ENCODE measurements around the gene LMF2.
A peak's percentile ranks its signal among the peaks of the same experiment; 100 is the strongest.
"Not testable (repeated sequence)": the region's sequence is repeated elsewhere in the genome, so short reads cannot be mapped to it uniquely, and the experiment has no call there.

Gene LMF2, protein sequence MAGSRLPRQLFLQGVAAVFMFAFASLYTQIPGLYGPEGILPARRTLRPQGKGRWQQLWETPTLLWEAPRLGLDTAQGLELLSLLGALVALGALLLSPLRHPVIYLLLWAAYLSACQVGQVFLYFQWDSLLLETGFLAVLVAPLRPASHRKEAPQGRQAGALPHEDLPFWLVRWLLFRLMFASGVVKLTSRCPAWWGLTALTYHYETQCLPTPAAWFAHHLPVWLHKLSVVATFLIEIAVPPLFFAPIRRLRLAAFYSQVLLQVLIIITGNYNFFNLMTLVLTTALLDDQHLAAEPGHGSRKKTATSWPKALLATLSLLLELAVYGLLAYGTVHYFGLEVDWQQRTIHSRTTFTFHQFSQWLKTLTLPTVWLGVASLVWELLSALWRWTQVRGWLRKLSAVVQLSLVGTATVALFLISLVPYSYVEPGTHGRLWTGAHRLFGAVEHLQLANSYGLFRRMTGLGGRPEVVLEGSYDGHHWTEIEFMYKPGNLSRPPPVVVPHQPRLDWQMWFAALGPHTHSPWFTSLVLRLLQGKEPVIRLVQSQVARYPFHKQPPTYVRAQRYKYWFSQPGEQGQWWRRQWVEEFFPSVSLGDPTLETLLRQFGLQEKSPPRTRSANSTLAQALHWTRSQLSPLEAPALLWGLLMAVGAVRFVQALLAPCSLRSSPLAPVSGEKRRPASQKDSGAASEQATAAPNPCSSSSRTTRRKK

DNA sequence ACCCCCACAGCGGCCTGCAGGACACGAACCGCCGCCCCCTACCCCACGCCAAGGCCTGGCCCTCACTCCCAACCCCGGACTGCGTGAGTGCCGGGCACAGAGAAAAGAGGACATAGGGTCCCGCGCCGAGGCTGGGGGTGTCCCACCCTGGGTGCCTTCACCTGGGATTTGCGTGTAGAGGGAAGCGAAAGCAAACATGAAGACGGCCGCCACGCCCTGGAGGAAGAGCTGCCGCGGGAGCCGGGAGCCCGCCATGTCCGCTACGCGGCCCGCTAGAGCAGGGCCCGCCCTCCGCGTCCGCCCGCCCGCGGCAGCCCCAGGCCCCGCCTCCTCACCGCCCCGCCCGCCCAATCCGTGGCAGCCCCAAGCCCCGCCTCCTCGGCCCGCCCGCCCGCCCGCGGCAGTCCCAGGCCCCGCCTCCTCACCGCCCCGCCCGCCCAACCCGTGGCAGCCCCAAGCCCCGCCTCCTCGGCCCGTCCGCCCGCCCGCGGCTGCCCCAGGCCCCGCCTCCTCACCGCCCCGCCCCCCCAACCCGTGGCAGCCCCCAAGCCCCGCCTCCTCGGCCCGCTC lies at the start of gene LMF2:
LMF2 (minus strand) TSS at position 282 of the 570 bp plus-strand sequence; CDS start at position 255, 27 bp downstream.
- DNase-seq = no peak

DNA sequence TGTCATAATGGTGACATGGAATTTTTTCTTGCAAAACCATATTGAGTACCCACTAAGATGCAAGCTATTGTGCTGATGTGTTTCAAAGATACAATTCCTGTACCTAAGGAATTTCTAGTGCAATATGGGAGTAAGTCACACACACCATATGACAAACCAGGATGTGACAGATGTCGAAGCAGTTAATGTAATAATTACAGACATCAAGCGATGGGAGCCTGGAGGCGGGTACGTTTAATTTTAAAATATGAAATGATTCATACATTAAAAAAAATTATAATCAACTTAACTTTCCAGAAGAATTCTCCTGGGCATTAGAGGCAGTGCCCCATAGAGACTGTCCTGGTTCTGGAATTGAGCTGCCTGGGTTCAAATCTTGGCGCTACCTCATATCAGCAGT lies 49.2 kb upstream of the LMF2 start:
- DNase-seq = no peak

DNA sequence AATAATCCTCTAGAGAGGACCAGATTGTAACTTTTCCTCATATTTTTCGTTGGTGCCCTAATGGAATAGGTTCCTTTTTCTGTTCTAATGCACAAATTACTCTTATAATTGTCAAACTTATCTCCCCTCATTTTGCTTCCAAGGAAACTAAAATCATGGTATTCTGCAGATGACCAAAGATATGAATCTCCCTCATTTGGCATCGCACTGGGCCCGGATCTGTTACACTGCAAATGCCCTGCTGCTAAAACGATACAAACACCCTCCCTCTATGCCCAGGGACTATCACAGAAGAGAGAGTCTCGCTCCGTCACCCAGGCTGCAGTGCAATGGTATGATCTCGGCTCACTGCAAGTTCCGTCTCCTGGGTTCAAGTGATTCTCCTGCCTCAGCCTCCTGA lies 45.8 kb upstream of the LMF2 start:
- DNase-seq = no peak

DNA sequence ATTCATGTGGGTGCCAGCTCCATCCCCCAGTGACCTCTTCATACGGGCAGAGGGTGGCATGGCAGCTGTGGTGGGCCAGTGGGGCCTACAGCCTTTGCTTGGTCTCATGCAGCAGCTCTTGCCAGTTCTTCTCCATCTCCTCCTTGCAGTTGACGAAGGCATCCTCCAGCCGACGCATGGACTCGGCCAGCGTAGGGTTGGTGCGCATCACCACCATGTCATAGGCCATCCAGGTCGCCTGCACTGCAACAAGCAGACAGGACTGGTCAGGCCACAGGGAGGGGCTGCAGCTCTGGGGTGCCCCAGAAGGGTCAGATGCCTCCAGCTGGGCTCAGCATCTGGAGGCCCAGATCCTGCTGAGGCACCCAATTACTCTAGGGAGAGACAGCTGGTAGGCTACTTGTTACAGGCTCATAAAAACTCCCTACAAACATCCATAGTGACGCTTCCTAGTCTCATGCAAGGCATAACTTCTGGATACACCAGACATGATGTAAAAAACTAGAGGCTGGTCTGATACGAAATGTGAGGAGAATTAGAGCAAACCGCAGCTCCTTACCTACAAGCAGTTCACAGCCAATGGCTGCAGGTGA lies 43.8 kb upstream of the LMF2 start:
- no peak for DNase-seq

DNA sequence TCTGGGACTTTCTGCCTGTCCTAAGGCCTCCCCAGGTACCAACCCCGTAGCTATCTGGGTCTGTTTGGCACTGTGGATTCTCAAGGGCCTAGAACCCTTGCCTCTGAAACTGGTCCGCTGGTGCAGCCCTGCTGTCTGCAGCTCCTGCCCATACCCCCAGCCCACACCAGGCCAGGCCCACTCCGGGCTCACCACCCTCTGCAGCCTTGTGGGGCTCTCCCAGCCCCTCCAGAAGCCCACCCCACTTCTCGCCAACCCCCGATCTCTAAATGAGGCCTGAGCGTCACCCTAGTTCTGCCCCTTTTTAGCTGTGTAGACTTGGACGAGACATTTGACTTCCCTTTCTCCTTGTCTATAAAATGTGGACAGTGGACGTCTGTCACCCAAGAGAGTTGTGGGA lies 42.9 kb upstream of the LMF2 start:
- DNase-seq = no peak

DNA sequence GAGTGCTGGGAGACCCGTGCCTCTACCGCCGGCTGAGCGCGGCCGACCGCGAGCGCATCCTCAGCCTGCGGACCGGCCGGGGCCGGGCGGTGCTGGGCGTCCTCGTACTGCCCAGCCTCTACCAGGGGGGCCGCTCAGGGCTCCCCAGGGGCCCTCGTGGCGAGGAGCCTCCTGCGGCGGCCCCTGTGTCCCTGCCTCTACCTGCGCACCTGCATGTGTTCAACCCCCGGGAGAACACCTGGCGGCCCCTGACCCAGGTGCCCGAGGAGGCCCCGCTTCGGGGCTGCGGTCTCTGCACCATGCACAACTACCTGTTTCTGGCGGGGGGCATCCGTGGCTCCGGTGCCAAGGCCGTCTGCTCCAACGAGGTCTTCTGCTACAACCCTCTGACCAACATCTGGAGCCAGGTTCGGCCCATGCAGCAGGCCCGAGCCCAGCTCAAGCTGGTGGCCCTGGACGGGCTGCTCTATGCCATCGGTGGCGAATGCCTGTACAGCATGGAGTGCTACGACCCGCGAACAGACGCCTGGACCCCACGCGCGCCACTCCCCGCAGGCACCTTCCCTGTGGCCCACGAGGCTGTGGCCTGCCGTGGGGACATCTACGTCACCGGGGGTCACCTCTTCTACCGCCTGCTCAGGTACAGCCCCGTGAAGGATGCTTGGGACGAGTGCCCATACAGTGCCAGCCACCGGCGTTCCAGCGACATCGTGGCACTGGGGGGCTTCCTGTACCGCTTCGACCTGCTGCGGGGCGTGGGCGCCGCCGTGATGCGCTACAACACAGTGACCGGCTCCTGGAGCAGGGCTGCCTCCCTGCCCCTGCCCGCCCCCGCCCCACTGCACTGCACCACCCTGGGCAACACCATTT lies 41.7 kb upstream of the LMF2 start:
- DNase-seq = no peak

DNA sequence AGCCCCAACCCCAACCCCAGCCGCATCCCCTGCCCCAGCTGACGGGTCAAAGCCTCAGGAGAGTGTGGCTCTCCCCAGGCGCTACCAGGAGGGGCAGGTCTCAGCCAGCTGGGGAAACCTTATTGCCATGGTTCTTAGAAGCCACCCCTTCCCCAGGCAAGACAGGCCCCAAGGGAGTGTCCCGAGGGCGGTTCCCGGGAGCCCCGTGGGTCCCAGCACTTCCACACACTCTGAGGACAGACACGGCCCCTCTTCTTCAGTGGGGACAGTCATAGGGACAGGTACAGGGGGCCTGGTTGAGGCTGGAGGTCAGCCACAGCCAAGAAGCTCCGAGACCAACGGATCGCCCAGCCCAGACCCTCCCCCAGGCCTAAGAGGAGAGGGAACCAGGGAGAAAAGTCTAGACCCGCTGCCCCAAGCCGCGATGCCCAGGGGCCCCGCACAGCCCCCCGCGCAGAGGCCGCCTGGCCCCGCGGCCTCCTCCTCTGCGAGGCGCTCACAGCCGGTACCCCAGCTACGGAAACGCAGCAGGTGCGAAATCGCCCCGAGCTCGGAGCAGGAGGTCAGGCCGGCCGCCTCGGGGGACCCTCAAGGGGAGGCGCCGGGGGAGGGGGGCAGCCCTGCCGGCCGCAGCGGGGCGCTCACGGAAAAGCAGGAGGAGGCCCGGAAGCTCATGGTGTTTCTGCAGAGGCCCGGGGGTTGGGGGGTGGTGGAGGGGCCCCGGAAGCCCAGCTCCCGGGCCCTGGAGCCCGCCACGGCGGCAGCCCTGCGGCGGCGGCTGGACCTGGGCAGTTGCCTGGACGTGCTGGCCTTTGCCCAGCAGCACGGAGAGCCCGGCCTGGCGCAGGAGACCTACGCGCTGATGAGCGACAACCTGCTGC lies 40.8 kb upstream of the LMF2 start:
- no peak for DNase-seq

DNA sequence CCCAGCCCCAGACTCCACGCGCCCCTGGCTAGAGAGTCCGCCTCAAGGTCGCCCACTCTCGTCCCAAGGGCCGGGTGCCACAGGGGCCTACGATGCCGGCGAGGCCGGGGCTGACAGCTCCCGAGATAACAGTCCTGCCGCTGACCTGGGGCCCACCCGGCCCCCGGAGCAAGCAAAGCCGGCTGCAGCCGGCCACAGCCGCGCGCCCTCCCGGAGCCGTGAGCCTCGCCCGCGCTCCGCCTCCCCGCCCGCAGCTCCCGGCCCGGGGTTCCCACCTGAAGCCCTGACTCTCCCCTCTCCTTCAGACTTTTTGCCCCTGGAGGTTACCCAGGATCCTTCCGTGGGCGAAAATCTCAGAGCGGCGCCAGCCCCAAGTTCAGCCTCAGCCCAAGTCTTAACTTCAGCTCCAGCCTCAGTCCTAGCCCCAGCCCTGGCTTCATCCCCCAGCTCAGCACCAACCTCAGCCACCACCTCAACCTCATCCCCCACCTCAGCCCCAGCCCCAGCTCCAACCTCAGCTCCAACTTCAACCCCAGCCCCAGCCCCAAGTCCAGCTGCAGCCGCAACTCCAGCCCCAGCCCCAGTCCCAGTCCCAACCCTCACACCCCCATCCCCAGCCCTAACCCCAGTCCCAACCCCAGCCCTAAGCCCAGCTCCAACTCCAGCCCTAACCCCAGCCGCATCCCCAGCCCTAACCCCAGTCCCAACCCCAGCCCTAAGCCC lies 39.9 kb upstream of the LMF2 start:
- DNase-seq = no peak

DNA sequence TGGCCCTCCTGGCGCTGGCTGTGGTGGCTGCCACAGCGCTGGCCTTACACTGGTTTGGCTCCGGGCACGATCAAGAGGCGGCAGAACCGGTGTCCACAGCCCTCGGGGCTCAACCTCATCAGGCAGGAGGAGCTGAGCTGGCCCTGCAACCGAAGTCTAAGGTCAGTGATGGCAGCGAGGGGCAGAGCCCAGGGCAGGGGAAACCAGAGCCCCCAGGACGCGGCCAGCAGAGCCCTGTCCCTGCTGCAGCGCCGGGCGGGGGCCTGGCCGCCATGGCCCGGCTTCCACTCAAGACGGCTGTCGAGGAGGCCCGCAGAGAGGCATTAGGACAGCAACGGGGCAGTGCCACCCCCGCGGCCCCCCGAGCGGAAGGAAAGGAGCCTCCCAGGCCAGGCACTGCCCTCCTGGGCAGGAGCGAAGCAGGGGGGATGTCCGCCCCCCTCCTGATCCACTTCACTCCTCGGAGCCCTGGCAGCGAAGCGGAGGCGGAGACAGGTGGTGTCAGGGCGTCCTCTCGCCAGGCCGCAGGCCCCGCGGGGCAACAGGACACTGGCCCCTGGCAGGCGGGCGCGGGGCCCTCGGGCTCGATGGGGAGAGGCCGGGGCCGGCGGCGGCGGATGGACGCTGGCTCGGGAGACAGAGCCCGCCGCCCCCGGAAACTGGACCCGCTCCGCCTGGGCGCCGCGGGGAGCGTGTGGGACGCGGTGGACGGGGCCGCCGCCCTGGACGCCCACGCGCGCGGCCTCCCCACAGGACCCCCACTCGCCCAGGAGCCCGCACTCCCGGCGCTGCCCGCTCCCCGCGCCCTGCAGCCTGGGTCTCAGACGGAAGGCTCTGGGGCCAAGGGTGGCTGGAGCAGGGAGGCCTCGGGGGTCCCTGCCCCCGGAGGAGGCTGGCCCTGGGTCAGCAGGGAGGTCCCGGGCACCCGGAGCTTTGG lies 39.1 kb upstream of the LMF2 start:
- no peak for DNase-seq

DNA sequence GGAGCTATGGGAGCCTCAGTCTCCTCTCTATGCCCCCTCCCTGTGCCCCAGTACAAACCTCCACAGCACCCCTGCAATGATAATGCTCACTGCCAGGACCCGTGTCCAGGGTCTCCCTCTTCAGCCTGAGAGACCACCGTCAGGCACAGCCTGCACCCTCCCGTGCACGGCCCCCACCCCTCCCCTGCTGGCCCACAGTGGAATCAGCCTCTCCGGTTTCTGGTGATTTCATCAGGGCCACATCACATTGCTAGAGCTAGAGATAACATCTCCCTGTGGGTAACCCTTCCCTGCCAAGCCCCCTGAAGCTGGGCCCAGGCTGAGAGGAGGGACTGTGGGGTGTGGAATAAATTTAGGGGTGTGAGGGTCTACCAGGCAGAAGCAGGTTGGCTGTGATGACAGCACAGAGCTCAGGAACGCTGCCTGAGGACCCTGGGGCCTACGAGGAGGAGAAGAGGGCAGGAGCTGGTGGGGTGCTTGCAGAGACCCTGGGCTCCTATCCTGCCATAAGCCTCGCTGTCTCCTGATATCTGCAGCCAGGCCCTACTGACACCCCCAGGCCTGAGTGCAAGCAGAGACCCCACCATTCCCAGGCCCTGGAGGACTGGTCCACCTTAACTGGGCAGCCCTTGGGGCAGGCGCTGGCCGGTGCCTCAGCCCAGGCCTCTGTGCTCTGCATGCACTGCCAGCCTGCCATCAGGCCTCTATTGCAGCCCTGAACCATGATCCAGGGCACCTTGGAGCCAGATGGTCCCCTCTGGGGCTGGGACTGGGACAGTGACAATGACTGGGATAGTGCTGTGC lies 38.2 kb upstream of the LMF2 start, which contains the start of gene KLHDC7B:
KLHDC7B (plus strand) TSS at position 378 of the 804 bp plus-strand sequence; CDS start at position 723, 345 bp downstream.
- no peak for DNase-seq

DNA sequence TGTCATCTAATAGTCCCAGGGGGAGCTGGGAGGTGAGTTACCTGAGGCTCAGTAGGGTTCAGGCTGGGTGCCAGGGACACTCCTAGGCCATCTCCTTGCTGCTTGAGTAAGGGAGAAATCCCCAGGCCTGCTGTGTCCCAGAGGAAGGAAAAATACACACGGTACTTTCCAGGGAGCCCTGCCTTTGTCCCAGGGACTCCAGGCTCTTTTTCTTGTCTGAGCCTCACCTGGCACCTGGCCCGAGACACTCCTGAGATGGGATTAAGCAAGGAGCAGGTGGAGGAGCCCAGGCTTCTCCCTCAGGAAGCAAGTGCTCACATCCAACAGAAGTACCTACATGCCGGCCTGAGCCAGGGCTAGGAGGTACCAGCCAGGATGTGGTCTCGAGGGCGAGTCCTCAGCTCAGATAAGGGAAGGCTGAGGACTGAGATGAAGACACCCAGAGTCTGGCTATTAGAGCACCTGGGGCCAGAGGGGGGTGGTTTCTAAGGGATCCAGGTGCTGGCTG lies 37.3 kb upstream of the LMF2 start:
- DNase-seq = no peak

DNA sequence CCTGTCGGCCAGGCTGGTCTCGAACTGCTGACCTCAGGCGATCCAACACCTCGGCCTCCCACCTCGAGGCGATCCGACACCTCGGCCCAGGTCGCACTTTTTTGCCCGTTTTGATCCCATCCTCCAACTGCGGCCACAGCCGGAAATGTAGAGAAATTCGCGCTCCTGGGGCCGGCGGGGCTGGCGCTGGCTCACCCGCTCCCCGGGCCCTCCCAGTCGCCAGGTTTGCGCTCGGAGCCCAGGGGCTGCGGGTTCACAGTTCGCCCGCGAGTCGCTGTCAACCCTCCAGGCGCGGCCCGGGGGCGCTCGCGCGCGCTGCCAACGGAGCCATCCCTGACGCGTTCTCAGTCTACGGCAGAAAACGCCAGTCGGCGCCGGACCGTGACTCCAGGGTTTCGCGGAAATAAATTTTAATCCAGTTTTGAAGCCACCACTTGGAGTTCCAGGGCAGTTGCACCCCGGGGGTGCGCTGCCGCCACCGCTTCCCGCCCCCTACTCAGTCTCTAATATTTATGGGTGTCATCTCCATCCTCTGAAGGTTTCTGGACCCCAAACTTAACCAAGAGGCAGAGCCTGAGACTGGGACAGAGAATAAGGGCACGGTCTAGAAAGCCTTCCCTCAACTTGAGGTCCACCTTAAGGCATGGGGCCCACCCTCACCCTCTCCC lies 36.7 kb upstream of the LMF2 start:
- peak; percentile 86 for DNase-seq

DNA sequence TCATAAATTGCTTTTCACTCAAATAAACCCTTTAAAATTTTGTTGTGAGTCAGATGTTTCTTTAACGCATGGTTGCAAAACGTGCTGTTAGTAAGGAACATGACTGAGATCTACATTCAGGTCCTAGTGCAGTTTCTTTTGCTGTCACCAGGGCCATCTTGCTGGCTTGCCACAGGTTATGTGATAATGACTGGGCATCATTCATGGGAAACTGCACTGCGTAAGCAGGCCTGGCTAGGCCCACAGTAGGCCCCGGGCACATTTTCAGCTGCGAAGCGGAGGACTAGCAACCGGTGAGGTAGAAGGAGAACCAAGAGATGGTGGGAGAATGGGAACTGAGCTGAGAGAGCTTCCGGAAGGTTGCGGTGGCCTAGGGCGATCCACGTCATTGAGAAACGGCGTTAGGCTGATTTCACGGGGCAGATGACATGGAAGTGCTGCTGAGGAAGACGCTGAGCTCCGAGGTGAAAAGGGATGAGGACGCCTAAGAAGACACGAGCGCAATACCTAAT lies 35.0 kb upstream of the LMF2 start:
- DNase-seq = no peak

DNA sequence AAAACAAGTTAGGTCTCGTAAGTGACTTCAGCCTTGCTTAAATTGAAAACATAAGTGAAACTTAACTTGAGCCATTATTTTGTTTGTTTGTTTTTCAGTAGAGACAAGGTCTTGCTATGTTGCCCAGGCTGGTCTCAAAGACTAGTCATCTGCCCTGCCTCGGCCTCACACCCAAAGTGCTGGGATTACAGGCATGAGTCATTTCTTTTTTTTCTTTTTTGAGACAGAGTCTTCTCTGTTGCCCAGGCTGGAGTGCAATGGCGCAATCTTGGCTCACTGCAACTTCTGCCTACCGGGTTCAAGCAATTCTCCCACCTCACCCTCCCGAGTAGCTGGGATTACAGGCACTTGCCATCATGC lies 34.1 kb upstream of the LMF2 start:
- DNase-seq = not testable (repeated sequence)

DNA sequence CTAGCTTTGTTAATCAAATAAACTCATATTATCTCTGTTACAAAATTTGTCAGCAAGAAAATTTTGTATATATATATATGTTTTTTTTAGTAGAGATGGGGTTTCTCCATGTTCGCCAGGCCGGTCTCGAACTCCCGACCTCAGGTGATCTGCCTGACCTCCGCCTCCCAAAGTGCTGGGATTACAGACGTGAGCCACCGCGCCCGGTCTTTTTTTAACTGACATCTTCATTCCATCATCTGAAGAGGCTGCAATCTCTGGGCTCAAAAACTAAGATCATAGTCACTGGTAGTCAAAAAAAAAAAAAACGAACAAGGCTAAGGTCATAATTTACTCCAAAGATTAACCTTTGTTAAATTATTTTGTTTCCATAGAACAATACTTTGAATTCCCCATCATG lies 32.9 kb upstream of the LMF2 start:
- no peak for DNase-seq

DNA sequence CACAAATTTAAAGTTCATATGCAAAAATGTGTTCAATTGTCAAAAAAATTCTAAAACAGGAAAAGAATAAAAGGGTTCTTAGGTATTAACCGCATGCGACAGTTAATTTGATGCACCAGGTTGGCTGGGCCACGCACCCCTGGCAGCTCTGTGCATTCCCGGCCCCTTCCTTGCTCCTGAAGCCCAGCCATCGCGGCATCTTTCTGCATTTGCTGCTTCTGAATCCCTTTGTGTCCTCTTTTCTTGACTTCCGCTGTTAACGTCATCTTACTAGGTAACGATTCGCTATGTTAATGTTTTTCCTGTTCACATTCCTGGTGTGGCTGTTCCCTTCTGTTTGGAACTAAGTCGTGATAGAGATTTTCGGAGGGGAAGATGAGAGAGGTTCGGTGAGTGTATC lies 30.3 kb upstream of the LMF2 start:
- DNase-seq = no peak

DNA sequence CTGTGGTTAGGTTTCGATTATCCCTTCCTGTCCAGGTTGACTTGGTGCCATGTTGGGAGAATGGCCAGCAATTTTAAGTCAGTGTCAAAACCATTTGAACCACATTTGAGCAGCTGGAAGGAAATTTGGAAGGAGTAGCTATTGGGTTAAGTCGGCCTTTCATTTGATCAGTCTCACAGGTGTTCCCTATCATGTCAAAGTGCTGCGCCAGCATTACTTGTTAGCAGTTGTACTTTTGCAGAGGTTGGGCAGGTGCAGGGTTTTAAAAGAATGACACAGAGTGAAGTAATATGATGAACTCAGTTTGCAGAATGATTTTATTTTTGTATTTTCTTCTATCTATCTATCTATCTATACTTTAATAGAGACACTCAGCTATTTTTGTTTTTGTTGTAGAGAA lies 28.7 kb upstream of the LMF2 start:
- no peak for DNase-seq

DNA sequence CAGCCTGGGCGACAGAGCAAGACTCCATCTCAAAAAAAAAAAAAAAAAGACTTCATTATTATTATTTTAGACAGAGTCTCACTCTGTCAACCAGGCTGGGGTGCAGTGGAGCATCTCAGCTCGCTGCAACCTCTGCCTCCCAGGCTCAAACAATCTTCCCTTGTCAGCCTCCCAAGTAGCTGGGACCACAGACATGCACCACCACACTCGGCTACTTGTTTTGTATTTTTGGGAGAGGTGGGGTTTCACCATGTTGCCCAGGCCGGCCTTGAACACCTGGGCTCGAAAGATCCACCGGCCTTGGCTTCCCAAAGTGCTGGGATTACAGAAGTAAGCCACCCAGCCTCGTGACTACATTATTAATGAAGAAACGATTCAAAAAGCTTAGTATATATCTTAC lies 27.6 kb upstream of the LMF2 start:
- no peak for DNase-seq

Data from islet precursor cell (in vitro differentiated cells).